ENCODE data around the gene ZNF563.
"Not testable (repeated sequence)": the region's sequence is repeated elsewhere in the genome, so short reads cannot be mapped to it uniquely, and the experiment has no call there.

DNA sequence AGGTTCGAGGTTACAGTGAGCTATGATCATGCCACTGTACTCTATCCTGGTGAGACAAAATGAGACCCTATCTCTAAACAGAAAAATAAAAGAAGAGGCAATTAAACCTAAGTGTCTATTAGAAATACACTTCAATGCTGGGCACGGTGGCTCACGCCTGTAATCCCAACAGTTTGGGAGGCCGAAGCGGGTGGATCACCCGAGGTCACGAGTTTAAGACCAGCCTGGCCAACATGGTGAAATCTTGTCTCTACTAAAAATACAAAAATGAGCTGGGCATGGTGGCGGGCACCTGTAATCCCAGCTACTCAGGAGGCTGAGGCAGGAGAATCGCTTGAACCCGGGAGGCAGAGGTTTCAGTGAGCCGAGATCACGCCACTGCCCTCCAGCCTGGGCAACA, 24.5 kb downstream of the ZNF563 start:
- not testable (repeated sequence) for TF ChIP-seq CTCF (IDR thresholded peaks at IDR 0.05 in 8 of 11, conservative IDR thresholded peaks at IDR 0.05 in 3 of 11); POLR2AphosphoS5 (IDR thresholded peaks at IDR 0.05)

Measured in spleen (tissue), 7 donors.